IMR-90 (cell line): ENCODE data around the gene RARB. TPM values are rescaled to one million over a fixed set of nuclear protein-coding genes. Genes with fewer than 3 reads are reported as not detected.

Experiments used
- ATAC-seq: fragments of 200-7000 bp; cut with Tn5 transposase; 2 replicates; pipeline ENCODE4 v1.9.1; 2020; ENCODE audit warnings: low read depth, mild to moderate bottlenecking, moderate library complexity
- BruUV-seq: library from RNA; stranded (reverse); fragments of 400-500 nt; replicated peaks from 2 replicates; lab custom pipeline; 2021; lab: Mats Ljungman, UMichigan
- CTCF ChIA-PET: fragments of 300-600 bp; formaldehyde crosslinking; extraction: SDS; loops from one replicate; lab custom pipeline; 2021; ENCODE audit warnings: antibody characterized with exemption; lab: Yijun Ruan, JAX
- POLR2A ChIA-PET: fragments of 300-600 bp; sonication (Branson Sonifier 250); formaldehyde crosslinking; loops from one replicate; lab custom pipeline; 2022; ENCODE audit warnings: antibody characterized with exemption; ENCODE audit not compliant: unreplicated experiment; lab: Charles Lee
- DNase-seq: peaks from one replicate; pipeline ENCODE4 v3.0.0; 2013
- H2AFZ ChIP-seq: replicated peaks from 2 replicates; pipeline ENCODE3; 2013; ENCODE audit warnings: low read length, mild to moderate bottlenecking; ENCODE audit not compliant: poor library complexity
- H2AK5ac ChIP-seq: 2 replicates; pipeline ENCODE4 v1.6.1; 2013; ENCODE audit warnings: low read depth, low read length, inconsistent platforms
- H2AK9ac ChIP-seq: replicated peaks from 2 replicates; pipeline ENCODE3; 2013; ENCODE audit warnings: mild to moderate bottlenecking, low read depth, low read length, moderate library complexity; ENCODE audit not compliant: poor library complexity
- H2BK120ac ChIP-seq: 2 replicates; pipeline ENCODE4 v1.6.1; 2013; ENCODE audit warnings: low read depth, low read length, inconsistent platforms
- H2BK15ac ChIP-seq: 3 replicates; pipeline ENCODE4 v1.6.1; 2013; ENCODE audit warnings: low read depth, low read length, inconsistent platforms
- H2BK20ac ChIP-seq: 2 replicates; pipeline ENCODE4 v1.6.1; 2013; ENCODE audit warnings: low read depth, mild to moderate bottlenecking, inconsistent platforms, low read length, moderate library complexity
- H2BK5ac ChIP-seq: 2 replicates; pipeline ENCODE4 v1.6.1; 2013; ENCODE audit warnings: mild to moderate bottlenecking, low read depth, low read length, inconsistent platforms; ENCODE audit not compliant: poor library complexity, severe bottlenecking
- H3K14ac ChIP-seq: replicated peaks from 2 replicates; pipeline ENCODE4 v1.6.1; 2013; ENCODE audit warnings: low read depth, low read length, inconsistent platforms
- H3K18ac ChIP-seq: 2 replicates; pipeline ENCODE4 v1.6.1; 2013; ENCODE audit warnings: low read depth, low read length, control low read depth
- H3K23ac ChIP-seq: 2 replicates; pipeline ENCODE4 v1.6.1; 2013; ENCODE audit warnings: low read depth, low read length, inconsistent platforms
- H3K27ac ChIP-seq: 2 replicates; pipeline ENCODE4 v1.5.1; 2013; ENCODE audit warnings: mild to moderate bottlenecking, control low read depth, low read length; ENCODE audit not compliant: insufficient read depth
- H3K27me3 ChIP-seq: 2 replicates; pipeline ENCODE4 v1.6.1; 2013; ENCODE audit warnings: low read length; ENCODE audit not compliant: control insufficient read depth, insufficient read depth
- H3K36me3 ChIP-seq: 2 replicates; pipeline ENCODE4 v1.6.1; 2013; ENCODE audit warnings: low read length, mixed read lengths; ENCODE audit not compliant: control insufficient read depth, insufficient read depth
- H3K4ac ChIP-seq: 2 replicates; pipeline ENCODE4 v1.6.1; 2013; ENCODE audit warnings: low read depth, low read length, inconsistent platforms
- H3K4me1 ChIP-seq: 2 replicates; pipeline ENCODE4 v1.6.1; 2013; ENCODE audit warnings: low read length, mixed read lengths; ENCODE audit not compliant: control insufficient read depth, insufficient read depth
- H3K4me2 ChIP-seq: 2 replicates; pipeline ENCODE4 v1.6.1; 2013; ENCODE audit warnings: low read depth, mild to moderate bottlenecking, control low read depth, low read length, moderate library complexity
- H3K4me3 ChIP-seq: 2 replicates; pipeline ENCODE4 v1.5.1; 2013; ENCODE audit warnings: low read depth, mild to moderate bottlenecking, control low read depth, low read length, moderate library complexity; ENCODE audit not compliant: insufficient read depth
- H3K56ac ChIP-seq: 2 replicates; pipeline ENCODE4 v1.6.1; 2013; ENCODE audit warnings: low read length, inconsistent platforms; ENCODE audit not compliant: insufficient read depth; ENCODE audit errors: extremely low read depth
- H3K79me1 ChIP-seq, 2 experiments: 2 replicates each; pipeline ENCODE4 v1.6.1; 2013; ENCODE audit warnings: low read length in 2 of 2, inconsistent platforms in 1 of 2, low read depth in 1 of 2
- H3K9ac ChIP-seq: 2 replicates; pipeline ENCODE4 v1.6.1; 2013; ENCODE audit warnings: low read depth, low read length, control low read depth
- H3K9me1 ChIP-seq: 2 replicates; pipeline ENCODE4 v1.6.1; 2013; ENCODE audit warnings: low read length, inconsistent platforms; ENCODE audit not compliant: insufficient read depth
- H3K9me3 ChIP-seq: 2 replicates; pipeline ENCODE4 v1.6.1; 2013; ENCODE audit warnings: low read length; ENCODE audit not compliant: control insufficient read depth, insufficient read depth
- H4K20me1 ChIP-seq: 2 replicates; pipeline ENCODE4 v1.6.1; 2013; ENCODE audit warnings: low read length, inconsistent platforms; ENCODE audit not compliant: insufficient read depth
- H4K5ac ChIP-seq: 2 replicates; pipeline ENCODE4 v1.6.1; 2013; ENCODE audit warnings: mild to moderate bottlenecking, low read depth, low read length, control low read depth
- H4K8ac ChIP-seq, 2 experiments: 2 replicates each; pipeline ENCODE4 v1.6.1; 2013; ENCODE audit warnings: low read depth in 2 of 2, low read length in 2 of 2, control low read depth in 1 of 2, inconsistent platforms in 1 of 2
- H4K91ac ChIP-seq: 2 replicates; pipeline ENCODE4 v1.6.1; 2013; ENCODE audit warnings: low read depth, low read length, inconsistent platforms; ENCODE audit not compliant: insufficient read depth
- BHLHE40 ChIP-seq: fragments of 150-350 bp; IDR thresholded peaks from 2 replicates; pipeline ENCODE4 v1.6.1; 2016; ENCODE audit warnings: mild to moderate bottlenecking, low read depth, low read length
- CEBPB ChIP-seq: IDR thresholded peaks from 2 replicates; pipeline ENCODE4 v1.6.1; 2012; ENCODE audit warnings: low read depth, low read length, improper control_type of control experiment
- CHD1 ChIP-seq: IDR thresholded peaks from 2 replicates; pipeline ENCODE4 v1.6.1; 2012; ENCODE audit warnings: low read depth, low read length, improper control_type of control experiment
- CTCF ChIP-seq: conservative IDR thresholded peaks from 2 replicates; pipeline ENCODE4 v1.5.1; 2012; ENCODE audit warnings: mild to moderate bottlenecking, low read depth, low read length, improper control_type of control experiment
- ELK1 ChIP-seq: fragments of 150-350 bp; IDR thresholded peaks from 2 replicates; pipeline ENCODE4 v1.6.1; 2016; ENCODE audit warnings: low read depth, mild to moderate bottlenecking, low read length, moderate library complexity, borderline replicate concordance
- FOS ChIP-seq: fragments of 150-350 bp; IDR thresholded peaks from 2 replicates; pipeline ENCODE4 v1.6.1; 2016; ENCODE audit warnings: low read depth, low read length
- MAFK ChIP-seq: IDR thresholded peaks from 2 replicates; pipeline ENCODE4 v1.6.1; 2012; ENCODE audit warnings: low read depth, low read length, improper control_type of control experiment
- MAZ ChIP-seq: IDR thresholded peaks from 2 replicates; pipeline ENCODE4 v1.6.1; 2012; ENCODE audit warnings: low read depth, mild to moderate bottlenecking, low read length, improper control_type of control experiment, moderate library complexity, borderline replicate concordance
- MXI1 ChIP-seq: IDR thresholded peaks from 2 replicates; pipeline ENCODE4 v1.6.1; 2012; ENCODE audit warnings: low read depth, mild to moderate bottlenecking, low read length, moderate library complexity, borderline replicate concordance
- NFE2L2 ChIP-seq: fragments of 150-350 bp; IDR thresholded peaks from 2 replicates; pipeline ENCODE4 v1.6.1; 2016; ENCODE audit warnings: low read depth, mild to moderate bottlenecking, low read length
- POLR2A ChIP-seq: IDR thresholded peaks from 2 replicates; pipeline ENCODE4 v1.6.1; 2012; ENCODE audit warnings: mild to moderate bottlenecking, low read depth, low read length
- RAD21 ChIP-seq: IDR thresholded peaks from 2 replicates; pipeline ENCODE4 v1.6.1; 2012; ENCODE audit warnings: low read length, improper control_type of control experiment
- RCOR1 ChIP-seq: IDR thresholded peaks from 2 replicates; pipeline ENCODE4 v1.6.1; 2012; ENCODE audit warnings: mild to moderate bottlenecking, low read length, improper control_type of control experiment; ENCODE audit not compliant: insufficient replicate concordance
- RFX5 ChIP-seq: IDR thresholded peaks from 2 replicates; pipeline ENCODE4 v1.8.0; 2012; ENCODE audit warnings: low read depth, mild to moderate bottlenecking, low read length, moderate library complexity
- SMC3 ChIP-seq: fragments of 150-350 bp; IDR thresholded peaks from 2 replicates; pipeline ENCODE4 v1.6.1; 2016; ENCODE audit warnings: low read depth, mild to moderate bottlenecking, antibody characterized with exemption, low read length, moderate library complexity
- USF2 ChIP-seq: fragments of 150-350 bp; IDR thresholded peaks from 2 replicates; pipeline ENCODE4 v1.6.1; 2017; ENCODE audit warnings: mild to moderate bottlenecking, antibody characterized with exemption, low read length, low read depth
- WGBS, 2 experiments: methylation state at CpG; one replicate each; pipeline versions ENCODE4 v1.1.5 to v1.1.7; 2013; ENCODE audit warnings: missing lambda C conversion rate in 2 of 2; ENCODE audit not compliant: insufficient read length in 1 of 2; ENCODE audit errors: extremely low coverage in 2 of 2; 5-methylcytosine and 5-hydroxymethylcytosine counted together
- dilution Hi-C: fragments of 300-500 bp; cut with HindIII; formaldehyde crosslinking; loops from one replicate; pipeline ENCODE4 v1.14.3; 2018; ENCODE audit warnings: low sequenced_read_pairs; ENCODE audit not compliant: unreplicated experiment
- in situ Hi-C: fragments of 300-500 bp; cut with MboI; formaldehyde crosslinking; loops from 3 replicates; pipeline ENCODE4 v1.14.3; 2019; ENCODE audit warnings: low sequenced_read_pairs, inconsistent platforms, mixed read lengths
- intact Hi-C: fragments of 100-400 bp; cut with micrococcal nuclease; formaldehyde crosslinking; loops from 2 replicates; pipeline ENCODE4 v1.10.0; 2022
- polyA plus RNA-seq, 3 experiments: library from polyadenylated mRNA; depleted of rRNA; stranded (reverse); fragments of >200 nt; gene quantifications; 2 replicates each; pipeline ENCODE4 v1.2.3, GENCODE V29; 2012; ENCODE audit warnings: low replicate concordance in 1 of 3
- total RNA-seq: library from RNA; depleted of rRNA; stranded (reverse); fragments of >200 nt; gene quantifications from 2 replicates; pipeline ENCODE4 v1.2.3, GENCODE V29; 2012

The RARB gene
- total and polyA plus RNA-seq, 2 of the 4 experiments (the other 2 are of a cell fraction) = 0.53 to 1.4 TPM

- Histone ChIP-seq H3K79me1 (no peaks in the 10 kb centered on the region), H3K9me1 (peaks cover 10% of the 10 kb centered on the region), H3K4ac (peak overlapping the region; percentile 66), H2AFZ (peak overlapping the region; percentile 92), H3K14ac (peak overlapping the region; percentile 84), H3K4me2 (peak overlapping the region; percentile 9; the same call in 1 of the 2 replicates), H3K4me1 (peaks cover 9% of the 10 kb centered on the region), H4K5ac (peak overlapping the region; percentile 45), H3K27me3 (no peaks in the 10 kb centered on the region), H3K9me3 (no peaks in the 10 kb centered on the region), H4K20me1 (no peaks in the 10 kb centered on the region), H4K91ac (peak overlapping the region; percentile 64), H2BK20ac (peak overlapping the region; percentile 97), H3K23ac (peak overlapping the region; percentile 86), H3K36me3 (no peaks in the 10 kb centered on the region), H2AK9ac (peak overlapping the region; percentile 66), H2BK5ac (peak overlapping the region; percentile 93), H3K18ac (peak overlapping the region; percentile 14; the same call in 1 of the 2 replicates), H3K56ac (peak overlapping the region; percentile 56; the same call in 1 of the 2 replicates), H4K8ac (peak overlapping the region; percentile 54 to 88; a peak in 3 of 4 replicates), H3K4me3 (no peak overlapping the region), H2BK120ac (peak overlapping the region; percentile 95), H2BK15ac (peak overlapping the region; percentile 89; the same call in 2 of the 3 replicates), H3K27ac (peak overlapping the region; percentile 53), H3K9ac (0 out of 2 replicates have a peak overlapping the region, but pooled peaks have one; percentile 15), H2AK5ac (peak overlapping the region; percentile 74)
- ChIA-PET POLR2A (no interaction called here), CTCF (interaction anchor here (0.7 kb wide), 2 partner anchors 17 to 259 kb away, joined by 3 read pairs; no protein-coding TSS in a partner anchor)
- TF ChIP-seq SMC3 = no peak
- TF ChIP-seq BHLHE40 = no peak
- TF ChIP-seq RAD21 = no peak
- TF ChIP-seq MXI1 = no peak
- TF ChIP-seq MAFK = no peak
- TF ChIP-seq RFX5 = no peak
- TF ChIP-seq RCOR1 = no peak
- no peak for TF ChIP-seq MAZ
- TF ChIP-seq CEBPB = no peak
- TF ChIP-seq USF2 = no peak
- no peak for TF ChIP-seq NFE2L2
- TF ChIP-seq CHD1 = no peak
- TF ChIP-seq FOS = no peak
- no peak for TF ChIP-seq POLR2A
- TF ChIP-seq CTCF = no peak
- no peak for TF ChIP-seq ELK1
- intact Hi-C loops = loop anchor here (5.0 kb wide), 1 partner anchor 1281 kb away; no protein-coding TSS in a partner anchor
- no TSS peak for BruUV-seq
- WGBS, 2 experiments = 63% methylated on average over 9 of the region's 14 CpGs; no CpG with 5 or more reads in 1 of the 2 experiments
- ATAC-seq = peak; percentile 65
- in situ Hi-C loops = no loop called here
- dilution Hi-C loops = no loop called here
- peak; percentile 50 for DNase-seq
These were observed 144.9 kb downstream of the RARB start for GRCh38 chr3:25572919-25573385.
